NK-92 (cell line): ENCODE data around the gene KRTAP5-5.
"Not testable (repeated sequence)": the region's sequence is repeated elsewhere in the genome, so short reads cannot be mapped to it uniquely, and the experiment has no call there.

Experiments
- DNase-seq: peaks from one replicate; lab custom pipeline; 2025; ENCODE audit not compliant: unreplicated experiment; lab: John Stamatoyannopoulos, UW

KRTAP5-5 gene

DNA sequence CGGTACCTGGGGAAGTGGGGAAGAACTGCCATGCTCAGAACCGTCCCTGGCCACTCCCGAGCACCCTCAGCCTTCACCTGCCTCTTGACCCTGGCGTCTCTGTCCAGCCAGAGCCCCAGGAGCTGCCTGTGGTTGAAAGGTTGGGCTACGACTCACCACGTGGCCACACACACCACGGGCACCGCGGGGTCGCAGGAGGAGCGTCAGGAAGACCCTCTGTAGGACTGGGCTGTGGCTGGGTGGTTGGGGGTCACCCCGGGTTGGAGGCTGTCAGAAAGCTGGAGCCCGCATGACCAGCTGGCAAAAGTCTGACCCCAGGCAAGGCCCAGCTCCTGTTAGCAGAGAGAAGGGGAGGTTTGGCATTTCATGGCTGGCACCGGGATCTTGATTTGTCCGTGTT is 11.5 kb downstream of the KRTAP5-5 start:
- DNase-seq: no peak

DNA sequence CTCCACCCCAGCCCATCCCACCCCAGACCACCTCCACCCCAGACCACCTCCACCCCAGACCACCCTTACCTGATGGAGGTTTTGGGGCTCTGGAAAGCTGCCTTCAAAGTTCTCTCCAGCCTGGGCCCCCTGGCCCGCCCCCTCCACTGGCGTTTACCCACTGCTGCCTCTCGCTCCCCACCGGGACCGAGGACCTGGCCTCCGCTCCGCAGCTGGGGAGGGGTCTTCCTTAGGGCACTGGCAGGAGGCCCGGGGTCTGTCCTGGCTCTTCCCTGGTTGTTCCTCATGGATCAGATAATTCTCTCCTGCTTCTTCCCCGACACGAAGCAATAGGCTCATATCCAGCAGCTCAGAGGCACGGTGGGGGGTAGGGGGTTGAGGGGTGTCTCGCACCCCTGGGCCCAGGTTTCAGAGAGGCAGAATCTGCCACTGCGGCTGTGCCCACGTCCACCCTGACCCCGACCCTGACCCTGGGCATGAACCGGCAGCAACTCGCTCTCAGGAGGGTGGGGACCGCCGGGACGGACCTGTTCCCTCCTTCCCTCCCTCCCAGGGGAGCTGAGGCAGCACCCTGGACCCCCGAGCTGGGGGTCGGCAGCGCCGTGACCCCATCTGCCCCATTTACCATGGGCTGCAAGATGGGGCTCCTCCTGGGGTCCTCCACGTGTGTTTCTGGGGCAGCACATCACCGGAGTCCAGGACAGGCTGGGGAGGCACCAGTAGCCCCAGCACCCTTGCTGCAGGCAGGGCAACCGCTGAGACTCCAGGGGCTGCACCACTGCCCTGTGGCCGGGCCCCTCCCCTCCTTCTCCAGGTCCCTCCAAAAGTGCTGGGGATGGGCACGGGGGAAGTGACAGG is 12.9 kb downstream of the KRTAP5-5 start:
- no peak for DNase-seq

- no peak for DNase-seq
Measured at GRCh38 chr11:1643146-1643690, 13.6 kb downstream of the KRTAP5-5 start.

GRCh38 chr11:1644601-1645356 is 15.2 kb downstream of the KRTAP5-5 start:
- no peak for DNase-seq

GRCh38 chr11:1645357-1645821 is 15.8 kb downstream of the KRTAP5-5 start:
- DNase-seq: no peak

- not testable (repeated sequence) for DNase-seq
Measured at GRCh38 chr11:1646540-1646939, 17.0 kb downstream of the KRTAP5-5 start.

DNA sequence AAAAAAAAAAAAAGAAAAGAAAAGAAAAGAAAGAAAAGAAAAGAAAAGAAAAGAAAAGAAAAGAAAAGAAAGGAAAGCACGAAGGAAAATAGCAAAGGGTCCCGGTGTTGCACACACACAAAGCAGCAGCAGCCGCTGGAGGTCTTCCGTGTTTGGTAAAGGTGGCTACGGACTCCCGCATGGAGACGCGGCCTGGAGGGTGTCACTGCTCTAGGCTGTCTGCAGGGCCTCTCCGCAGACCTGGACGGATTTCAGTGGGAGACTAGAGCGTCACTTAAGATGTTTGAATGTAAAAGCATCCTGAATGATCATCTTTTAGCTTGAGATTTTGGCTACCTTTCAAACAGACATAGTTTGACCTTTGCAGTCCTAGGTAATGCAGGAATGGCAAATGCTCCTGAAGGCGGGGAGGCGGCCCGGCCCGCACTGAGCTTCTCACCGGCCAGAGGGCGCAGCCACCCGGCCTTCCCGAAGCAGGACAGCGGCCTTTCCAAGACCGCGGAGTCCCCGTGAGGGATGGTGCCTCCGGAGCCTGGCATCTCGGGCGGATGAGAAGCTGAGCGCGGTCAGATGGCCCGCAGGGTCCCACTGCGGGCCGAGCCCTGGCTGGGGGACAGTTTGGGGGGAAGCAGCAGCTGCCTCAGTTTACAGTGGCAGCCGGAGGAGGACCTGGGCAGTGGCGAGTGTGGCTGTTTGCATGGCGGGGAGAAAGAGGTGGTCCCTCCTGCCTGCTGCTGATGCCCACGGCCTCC is 18.5 kb downstream of the KRTAP5-5 start:
- DNase-seq: no peak

GRCh38 chr11:1648653-1649420 is 19.3 kb downstream of the KRTAP5-5 start:
- DNase-seq: no peak

GRCh38 chr11:1650034-1650917 is 20.7 kb downstream of the KRTAP5-5 start:
- no peak for DNase-seq

GRCh38 chr11:1650918-1651262 is 21.3 kb downstream of the KRTAP5-5 start:
- DNase-seq: no peak

DNA sequence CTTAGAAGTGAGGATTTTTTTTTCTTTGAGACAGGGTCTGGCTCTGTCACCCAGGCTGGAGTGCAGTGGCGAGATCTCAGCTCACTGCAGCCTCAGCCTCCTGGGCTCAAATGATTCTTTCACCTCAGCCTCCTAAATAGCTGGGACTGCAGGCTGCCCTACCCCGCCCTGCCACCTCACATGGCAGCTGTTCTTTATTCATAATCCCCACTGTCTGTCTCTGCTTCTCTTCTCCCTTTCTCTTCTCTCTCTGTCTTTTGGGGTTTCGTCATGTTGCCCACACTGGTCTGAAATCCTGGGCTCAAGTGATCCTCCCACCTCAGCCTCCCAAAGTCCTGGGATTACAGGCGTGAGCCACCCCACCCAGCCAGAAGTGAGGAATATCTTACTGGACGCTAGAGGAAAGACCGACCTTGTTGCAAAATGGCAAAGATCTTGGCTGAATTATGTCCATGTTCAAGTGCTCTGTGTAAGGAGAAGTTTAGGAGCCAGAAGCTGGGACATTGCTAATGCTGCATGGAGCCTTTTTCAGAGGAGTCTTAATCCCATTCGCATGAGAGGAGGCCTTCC is 21.9 kb downstream of the KRTAP5-5 start:
- no peak for DNase-seq

DNA sequence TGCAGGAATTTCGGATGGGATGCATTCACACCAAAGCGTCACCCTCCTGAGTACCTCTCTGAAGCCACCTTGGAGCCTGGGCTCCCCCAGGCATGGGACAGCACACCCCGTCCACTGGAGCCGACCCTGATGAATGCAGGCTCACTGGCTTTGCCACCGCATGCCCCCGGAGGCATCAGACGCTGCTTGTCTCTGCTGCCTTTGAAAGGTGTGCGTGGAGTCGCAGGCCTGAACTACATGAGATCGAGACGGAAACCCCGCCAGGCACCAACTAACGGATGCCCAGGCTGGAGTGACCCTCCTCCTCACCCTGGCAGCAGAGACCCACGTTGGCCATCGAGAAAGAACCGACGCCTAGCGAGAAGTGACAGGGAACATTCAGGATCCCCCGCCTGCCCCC is 22.5 kb downstream of the KRTAP5-5 start:
- no peak for DNase-seq

- no peak for DNase-seq
Measured at GRCh38 chr11:1652442-1652770, 22.8 kb downstream of the KRTAP5-5 start.

DNA sequence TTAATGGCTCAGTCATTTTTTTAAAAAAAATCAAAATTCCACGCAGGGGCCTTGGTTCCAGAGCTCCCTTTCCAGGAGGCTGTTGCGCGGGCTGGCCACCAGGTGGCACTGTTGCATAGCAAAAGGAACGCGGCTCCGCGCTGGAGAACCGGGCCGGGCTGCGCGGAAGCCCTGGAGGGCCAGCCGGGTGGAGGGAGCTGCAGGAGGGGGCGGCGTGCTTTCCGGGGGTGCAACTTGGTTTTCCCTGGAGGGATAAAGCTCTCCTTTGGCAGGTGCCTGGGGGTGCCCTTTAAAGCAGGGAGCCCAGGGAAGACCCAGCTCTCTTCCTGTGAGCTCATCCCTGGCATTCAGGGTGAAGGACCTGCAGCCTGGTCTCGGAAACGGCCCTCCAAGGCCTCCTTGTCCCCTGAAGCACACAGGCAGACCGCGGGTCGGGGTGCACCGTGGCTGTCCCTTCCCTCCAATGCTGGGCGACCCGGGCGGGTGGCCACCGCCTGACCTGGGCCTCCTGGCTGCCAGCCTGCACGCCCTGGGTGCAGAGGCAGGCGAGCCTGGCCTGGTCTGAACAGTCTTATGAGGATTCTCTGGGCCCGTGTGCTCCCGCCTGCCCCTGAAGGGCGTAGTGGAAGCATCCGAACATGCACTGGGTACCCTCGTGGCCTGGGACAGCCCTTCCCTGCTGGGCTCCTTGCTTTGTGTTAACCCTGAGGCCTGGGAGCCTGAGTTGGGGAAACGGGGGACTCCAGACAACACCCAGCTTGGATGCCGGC is 23.4 kb downstream of the KRTAP5-5 start:
- no peak for DNase-seq

DNA sequence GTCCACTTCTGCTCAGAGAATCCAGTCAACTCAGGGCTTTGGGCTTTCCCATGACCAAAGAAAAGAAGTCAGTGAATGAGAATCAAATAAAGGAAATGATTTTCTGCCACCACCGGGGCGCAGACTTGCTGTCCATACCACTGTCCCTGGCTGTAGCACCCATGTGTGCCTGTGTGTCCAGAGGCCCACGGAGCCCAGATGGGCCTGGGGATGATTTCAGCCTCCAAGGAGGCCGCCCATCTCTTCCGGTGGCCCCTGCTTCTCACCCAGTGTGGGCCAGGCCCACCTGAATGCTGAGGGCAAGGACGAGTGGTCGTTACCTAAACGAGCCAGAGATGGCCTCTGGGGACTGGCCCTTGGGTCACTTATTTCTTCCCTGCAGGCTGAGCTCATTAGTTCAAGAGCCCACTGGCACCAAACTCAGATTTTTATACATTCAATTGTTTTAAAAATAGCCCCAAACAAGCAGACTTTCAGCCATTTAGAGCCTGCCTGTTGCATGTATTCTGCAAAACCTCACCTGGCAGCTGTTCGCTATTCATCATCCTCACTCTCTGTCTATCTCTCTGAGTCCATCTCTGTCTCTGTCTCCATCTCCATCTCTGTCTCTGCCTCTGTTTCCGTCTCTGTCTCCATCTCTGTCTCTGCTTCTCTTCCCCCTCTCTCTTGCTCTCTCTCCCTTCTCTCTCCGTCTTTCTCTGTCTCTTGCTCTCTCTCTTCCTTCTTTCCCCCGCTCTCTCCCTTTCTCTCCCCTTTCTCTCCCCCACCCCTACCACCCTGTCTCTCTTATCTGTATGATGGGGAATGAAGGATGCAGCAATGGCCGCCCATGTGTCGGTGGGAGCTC is 24.2 kb downstream of the KRTAP5-5 start:
- DNase-seq: no peak

GRCh38 chr11:1654388-1655167 is 25.0 kb downstream of the KRTAP5-5 start:
- DNase-seq: no peak
